ENCODE measurements around the gene C16orf54. TPM values are rescaled to one million over a fixed set of nuclear protein-coding genes. Genes with fewer than 3 reads are reported as not detected.
"Not testable (repeated sequence)": the region's sequence is repeated elsewhere in the genome, so short reads cannot be mapped to it uniquely, and the experiment has no call there.

Gene C16orf54
- total and polyA plus RNA-seq, 2 experiments from 2014 or later: not detected

DNA sequence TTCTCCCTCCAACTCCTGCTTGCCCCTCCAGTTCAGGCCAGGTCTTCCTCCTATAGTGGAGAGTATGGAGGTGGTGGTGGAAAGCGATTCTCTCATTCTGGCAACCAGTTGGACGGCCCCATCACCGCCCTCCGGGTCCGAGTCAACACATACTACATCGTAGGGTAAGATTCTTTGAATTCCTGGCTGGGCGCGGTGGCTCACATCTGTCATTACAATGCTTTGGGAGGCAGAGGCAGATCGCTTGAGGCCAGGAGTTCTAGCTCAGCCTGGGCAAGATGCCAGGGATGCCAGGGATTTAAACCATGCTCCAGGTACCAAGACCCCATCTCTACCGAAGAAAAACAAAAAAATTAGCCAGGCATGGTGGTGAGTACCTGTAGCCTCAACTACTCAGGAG, 33.7 kb upstream of the C16orf54 start:
- Histone ChIP-seq H3K4me3 (no peak overlapping the region), H3K27ac (no peak overlapping the region), H3K9me3 (ENCODE audit: low read depth) (no peaks in the 10 kb centered on the region), H3K4me1 (ENCODE audit: low read depth) (no peaks in the 10 kb centered on the region), H3K36me3 (no peaks in the 10 kb centered on the region), H3K27me3 (no peaks in the 10 kb centered on the region)
- DNase-seq (ENCODE audit: low read depth in 1 of 2, low spot score in 1 of 2): no peak
- TF ChIP-seq, protein P1, sequence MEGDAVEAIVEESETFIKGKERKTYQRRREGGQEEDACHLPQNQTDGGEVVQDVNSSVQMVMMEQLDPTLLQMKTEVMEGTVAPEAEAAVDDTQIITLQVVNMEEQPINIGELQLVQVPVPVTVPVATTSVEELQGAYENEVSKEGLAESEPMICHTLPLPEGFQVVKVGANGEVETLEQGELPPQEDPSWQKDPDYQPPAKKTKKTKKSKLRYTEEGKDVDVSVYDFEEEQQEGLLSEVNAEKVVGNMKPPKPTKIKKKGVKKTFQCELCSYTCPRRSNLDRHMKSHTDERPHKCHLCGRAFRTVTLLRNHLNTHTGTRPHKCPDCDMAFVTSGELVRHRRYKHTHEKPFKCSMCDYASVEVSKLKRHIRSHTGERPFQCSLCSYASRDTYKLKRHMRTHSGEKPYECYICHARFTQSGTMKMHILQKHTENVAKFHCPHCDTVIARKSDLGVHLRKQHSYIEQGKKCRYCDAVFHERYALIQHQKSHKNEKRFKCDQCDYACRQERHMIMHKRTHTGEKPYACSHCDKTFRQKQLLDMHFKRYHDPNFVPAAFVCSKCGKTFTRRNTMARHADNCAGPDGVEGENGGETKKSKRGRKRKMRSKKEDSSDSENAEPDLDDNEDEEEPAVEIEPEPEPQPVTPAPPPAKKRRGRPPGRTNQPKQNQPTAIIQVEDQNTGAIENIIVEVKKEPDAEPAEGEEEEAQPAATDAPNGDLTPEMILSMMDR (IDR thresholded peaks at IDR 0.05; ENCODE audit: low read depth, low read length): no peak

DNA sequence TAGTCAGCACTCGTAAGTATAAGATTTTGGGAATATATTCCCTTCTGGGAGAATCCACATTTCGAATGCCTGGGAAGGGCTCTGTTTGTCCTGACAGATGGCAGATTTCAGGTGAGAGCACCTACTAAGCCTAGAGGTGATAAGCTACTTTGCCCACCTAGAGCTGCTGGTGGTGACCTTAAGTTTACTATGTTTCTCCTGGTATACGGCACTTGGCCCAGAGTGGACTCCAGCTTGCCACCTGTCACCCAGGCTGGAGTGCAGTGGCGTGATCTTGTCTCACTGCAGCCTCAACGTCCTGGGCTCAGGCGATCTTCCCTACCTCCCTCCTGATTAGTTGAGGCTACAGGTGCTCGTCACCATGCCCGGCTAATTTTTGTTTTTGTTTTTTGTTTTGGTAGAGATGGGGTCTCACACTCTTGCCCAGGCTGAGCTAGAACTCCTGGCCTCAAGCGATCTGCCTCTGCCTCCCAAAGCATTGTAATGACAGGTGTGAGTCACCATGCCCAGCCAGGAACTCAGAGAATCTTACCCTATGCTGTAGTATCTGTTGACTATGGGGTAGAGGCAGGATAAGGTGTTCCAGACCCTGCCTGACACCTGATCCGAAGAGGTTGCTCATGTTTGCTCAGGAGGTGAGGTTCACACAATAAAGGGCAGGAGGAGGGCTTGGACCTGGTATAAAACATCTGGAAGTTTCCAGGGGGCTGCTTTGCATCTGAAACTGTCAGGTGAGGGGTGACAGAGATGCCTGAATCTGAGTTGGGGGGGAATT, 32.0 kb upstream of the C16orf54 start, which contains the start of gene ZG16:
Gene ZG16, plus strand, starts transcription at position 681 of the 775 bp plus-strand sequence. CDS start 1,011 bp downstream, outside the sequence.
- TF ChIP-seq, protein P1 (IDR thresholded peaks at IDR 0.05; ENCODE audit: low read depth, low read length): no peak
- no peaks in the 10 kb centered on the region for H3K27me3 ChIP-seq
- no peak for DNase-seq (ENCODE audit: low read depth in 1 of 2, low spot score in 1 of 2)
- H3K9me3 ChIP-seq (ENCODE audit: low read depth): no peaks in the 10 kb centered on the region
- H3K27ac ChIP-seq: no peak within 1 kb of the TSS
- H3K4me3 ChIP-seq: no peak within 1 kb of the TSS
- H3K36me3 ChIP-seq: no peaks in the 10 kb centered on the region
- no peaks in the 10 kb centered on the region for H3K4me1 ChIP-seq (ENCODE audit: low read depth)

DNA sequence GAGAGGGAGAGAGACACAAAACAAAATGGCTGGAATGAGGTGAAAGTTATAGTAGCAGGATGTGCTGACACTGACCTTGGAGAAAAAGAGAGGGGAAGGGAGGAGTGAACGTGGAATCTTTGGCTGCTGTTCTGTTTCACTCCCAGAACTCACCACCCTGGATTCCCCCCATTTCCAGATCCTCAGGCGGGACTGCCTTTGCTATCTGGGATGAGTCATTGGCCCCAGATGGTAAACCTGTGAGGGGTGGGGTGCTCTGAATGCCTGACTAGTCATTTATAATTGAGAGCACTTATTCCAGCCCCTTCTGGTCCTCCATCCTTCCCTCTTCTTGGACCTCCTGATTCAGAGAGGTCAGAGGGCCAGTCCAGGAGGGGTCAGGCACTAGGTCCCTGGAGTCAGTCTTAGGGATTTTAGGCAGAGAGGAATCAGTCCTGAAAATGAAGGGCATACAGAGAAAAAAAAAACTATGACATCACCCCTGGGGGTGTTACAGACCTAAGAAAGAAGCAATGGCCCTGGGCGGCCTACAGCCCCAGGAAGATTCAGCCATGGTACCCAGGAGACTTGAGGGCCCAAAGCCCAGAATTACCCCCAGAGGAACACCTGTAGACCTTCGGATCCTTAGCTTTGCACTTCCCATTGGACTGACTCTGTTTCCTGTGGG, 30.1 kb upstream of the C16orf54 start:
- TF ChIP-seq, protein P1 (IDR thresholded peaks at IDR 0.05; ENCODE audit: low read depth, low read length): no peak

DNA sequence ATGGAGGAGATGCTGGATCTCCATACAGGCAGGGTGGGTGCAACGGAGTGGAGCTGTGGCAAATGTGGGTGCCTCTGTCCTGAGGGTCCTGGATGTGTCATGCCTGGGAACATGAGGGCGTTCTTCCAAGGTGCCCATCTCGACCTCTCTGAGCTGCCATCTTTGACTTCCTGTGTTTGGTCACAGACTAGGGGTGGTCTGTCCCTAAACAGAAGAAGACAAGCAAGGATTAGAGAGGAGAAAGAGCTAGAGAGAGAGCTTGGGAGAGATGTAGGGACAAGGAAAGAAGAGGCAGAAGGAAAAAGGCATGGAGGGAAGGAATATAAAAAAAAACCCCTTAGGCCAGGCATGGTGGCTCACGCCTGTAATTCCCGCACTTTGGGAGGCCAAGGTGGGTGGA, 28.9 kb upstream of the C16orf54 start:
- H3K36me3 ChIP-seq: no peaks in the 10 kb centered on the region
- H3K27ac ChIP-seq: no peak overlapping the region
- H3K4me1 ChIP-seq (ENCODE audit: low read depth): no peaks in the 10 kb centered on the region
- H3K9me3 ChIP-seq (ENCODE audit: low read depth): no peaks in the 10 kb centered on the region
- H3K4me3 ChIP-seq: no peak overlapping the region
- no peaks in the 10 kb centered on the region for H3K27me3 ChIP-seq
- TF ChIP-seq, protein P1 (IDR thresholded peaks at IDR 0.05; ENCODE audit: low read depth, low read length): no peak
- no peak for DNase-seq (ENCODE audit: low read depth in 1 of 2, low spot score in 1 of 2)

More for the DNA sequence above, 30.1 kb upstream of the C16orf54 start:
- Histone ChIP-seq H3K27ac (no peak overlapping the region), H3K4me1 (ENCODE audit: low read depth) (no peaks in the 10 kb centered on the region), H3K4me3 (no peak overlapping the region), H3K36me3 (no peaks in the 10 kb centered on the region), H3K9me3 (ENCODE audit: low read depth) (no peaks in the 10 kb centered on the region), H3K27me3 (no peaks in the 10 kb centered on the region)
- peak in 1 of 2 donors; percentile 57 for DNase-seq (ENCODE audit: low read depth in 1 of 2, low spot score in 1 of 2)

DNA sequence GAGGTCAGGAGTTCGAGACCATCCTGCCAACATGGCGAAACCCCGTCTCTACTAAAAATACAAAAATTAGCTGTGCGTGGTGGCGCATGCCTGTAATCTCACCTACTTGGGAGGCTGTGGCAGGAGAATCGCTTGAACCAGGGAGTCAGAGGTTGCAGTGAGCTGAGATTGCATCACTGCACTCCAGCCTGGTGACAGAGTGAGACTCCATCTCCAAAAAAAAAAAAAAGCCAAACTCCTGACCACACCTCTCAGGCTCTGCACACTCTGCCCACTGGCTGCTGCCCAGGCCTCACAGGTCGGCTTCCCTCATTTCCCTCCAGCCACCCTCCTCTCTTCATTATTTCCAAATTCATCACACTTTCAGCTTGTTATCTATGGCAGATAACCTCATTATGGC, 26.5 kb upstream of the C16orf54 start:
- peak in 1 of 2 donors; percentile 25 for DNase-seq (ENCODE audit: low read depth in 1 of 2, low spot score in 1 of 2)
- not testable (repeated sequence) for H3K4me1 ChIP-seq (ENCODE audit: low read depth); H3K27ac ChIP-seq; H3K9me3 ChIP-seq (ENCODE audit: low read depth); H3K27me3 ChIP-seq; H3K36me3 ChIP-seq; H3K4me3 ChIP-seq
